H1 (cell line): Measurements from ENCODE around the gene DSCAM. TPM values are rescaled to one million over a fixed set of nuclear protein-coding genes. Genes with fewer than 3 reads are reported as not detected.

ENCODE experiments used
- CTCF ChIA-PET: fragments of 300-600 bp; sonication (Branson Sonifier 250); formaldehyde crosslinking; loops from one replicate; lab custom pipeline; 2021; ENCODE audit not compliant: partially characterized antibody; lab: Charles Lee
- POLR2A ChIA-PET: fragments of 300-600 bp; sonication (Branson Sonifier 250); formaldehyde crosslinking; loops from one replicate; lab custom pipeline; 2021; ENCODE audit warnings: inconsistent platforms; ENCODE audit not compliant: partially characterized antibody; lab: Charles Lee
- DNase-seq, 2 experiments: peaks; one replicate each; pipeline versions ENCODE4 v3.0.0 to v3.0.0-alpha.2; 2010 to 2022; ENCODE audit warnings: low spot score in 2 of 2, low read depth in 1 of 2, mixed read lengths in 1 of 2
- FAIRE-seq: peaks from 2 replicates; lab custom pipeline; 2011; peaks lifted over from hg19 to GRCh38; lab: Jason Lieb, UNC
- H2AFZ ChIP-seq: 2 replicates; pipeline ENCODE4 v1.8.1; 2012; ENCODE audit warnings: low read length, inconsistent platforms
- H2AK5ac ChIP-seq: 2 replicates; pipeline ENCODE4 v1.6.1; 2013; ENCODE audit warnings: low read depth, low read length
- H2BK120ac ChIP-seq: replicated peaks from 2 replicates; pipeline ENCODE3; 2013; ENCODE audit warnings: low read depth, low read length, inconsistent platforms
- H2BK12ac ChIP-seq: 2 replicates; pipeline ENCODE4 v1.6.1; 2013; ENCODE audit warnings: low read depth, low read length
- H2BK15ac ChIP-seq: 2 replicates; pipeline ENCODE4 v1.6.1; 2013; ENCODE audit warnings: low read length
- H2BK20ac ChIP-seq: 2 replicates; pipeline ENCODE4 v1.6.1; 2013; ENCODE audit warnings: low read length
- H2BK5ac ChIP-seq: 2 replicates; pipeline ENCODE4 v1.6.1; 2013; ENCODE audit warnings: low read depth, low read length
- H3K14ac ChIP-seq: 2 replicates; pipeline ENCODE4 v1.6.1; 2013; ENCODE audit warnings: inconsistent platforms; ENCODE audit not compliant: insufficient read length
- H3K18ac ChIP-seq: 2 replicates; pipeline ENCODE4 v1.6.1; 2013; ENCODE audit warnings: low read length; ENCODE audit errors: extremely low read depth
- H3K23ac ChIP-seq: 2 replicates; pipeline ENCODE4 v1.6.1; 2013; ENCODE audit warnings: inconsistent platforms; ENCODE audit not compliant: insufficient read length
- H3K23me2 ChIP-seq: 2 replicates; pipeline ENCODE4 v1.6.1; 2013; ENCODE audit warnings: low read depth, low read length
- H3K27ac ChIP-seq: 2 replicates; pipeline ENCODE4 v1.6.1; 2011; ENCODE audit warnings: low read depth, low read length, inconsistent platforms
- H3K27me3 ChIP-seq, 4 experiments: replicated peaks in 1 of 4; 1 replicate in 1 of 4; 2 replicates in 3 of 4; pipeline versions ENCODE4 v1.6.1 to v1.8.1; 2011 to 2013; ENCODE audit warnings: low read length in 3 of 4, mild to moderate bottlenecking in 3 of 4, inconsistent platforms in 2 of 4, mixed read lengths in 2 of 4, moderate library complexity in 1 of 4; ENCODE audit not compliant: control insufficient read depth in 3 of 4, insufficient read depth in 3 of 4; ENCODE audit errors: extremely low read depth in 1 of 4
- H3K36me3 ChIP-seq, 4 experiments: 2 replicates each; pipeline versions ENCODE4 v1.6.1 to v1.8.1; 2011 to 2013; ENCODE audit warnings: mild to moderate bottlenecking in 4 of 4, low read length in 3 of 4, moderate library complexity in 2 of 4, control low read depth in 1 of 4, inconsistent platforms in 1 of 4; ENCODE audit not compliant: insufficient read depth in 4 of 4, control insufficient read depth in 2 of 4
- H3K4ac ChIP-seq: replicated peaks from 2 replicates; pipeline ENCODE3; 2013; ENCODE audit warnings: low read length, low read depth, mixed read lengths, inconsistent platforms; ENCODE audit not compliant: insufficient read length
- H3K4me1 ChIP-seq, 4 experiments: replicated peaks in 1 of 4; 1 replicate in 1 of 4; 2 replicates in 3 of 4; pipeline versions ENCODE4 v1.6.1 to v1.8.1; 2011 to 2013; ENCODE audit warnings: low read length in 3 of 4, inconsistent platforms in 2 of 4, mixed read lengths in 1 of 4; ENCODE audit not compliant: insufficient read depth in 4 of 4, control insufficient read depth in 3 of 4
- H3K4me2 ChIP-seq, 2 experiments: 2 replicates each; pipeline versions ENCODE4 v1.6.1 to v1.8.1; 2011 to 2013; ENCODE audit warnings: low read depth in 2 of 2, low read length in 2 of 2, control low read depth in 1 of 2, inconsistent platforms in 1 of 2, mild to moderate bottlenecking in 1 of 2; ENCODE audit not compliant: insufficient read depth in 1 of 2
- H3K4me3 ChIP-seq, 4 experiments: fragments of 200-600, 300-600 bp in 1 of 4; sonication (generic), shearing (Covaris generic), sonication (Bioruptor Twin) in 1 of 4; 2 replicates each; pipeline versions ENCODE4 v1.5.1 to v1.8.1; 2011 to 2016; ENCODE audit warnings: low read length in 4 of 4, low read depth in 3 of 4, control low read depth in 2 of 4, inconsistent platforms in 2 of 4, mild to moderate bottlenecking in 2 of 4, mixed read lengths in 1 of 4, moderate library complexity in 1 of 4; ENCODE audit not compliant: insufficient read depth in 2 of 4; ENCODE audit errors: extremely low read depth in 1 of 4
- H3K56ac ChIP-seq: replicated peaks from 2 replicates; pipeline ENCODE3; 2013; ENCODE audit warnings: low read depth, mild to moderate bottlenecking, mixed read lengths, low read length, inconsistent platforms; ENCODE audit not compliant: insufficient read length
- H3K79me1 ChIP-seq: 2 replicates; pipeline ENCODE4 v1.6.1; 2013; ENCODE audit warnings: low read depth, low read length, control low read depth
- H3K79me2 ChIP-seq, 2 experiments: 2 replicates each; pipeline versions ENCODE4 v1.6.1 to v1.8.1; 2012 to 2013; ENCODE audit warnings: low read length in 2 of 2, mild to moderate bottlenecking in 2 of 2, inconsistent platforms in 1 of 2; ENCODE audit not compliant: insufficient read depth in 2 of 2, control insufficient read depth in 1 of 2
- H3K9ac ChIP-seq, 4 experiments: replicated peaks in 1 of 4; 1 replicate in 1 of 4; 2 replicates in 3 of 4; pipeline versions ENCODE4 v1.6.1 to v1.8.1; 2011 to 2013; ENCODE audit warnings: low read depth in 3 of 4, low read length in 3 of 4, control low read depth in 2 of 4, mild to moderate bottlenecking in 2 of 4, moderate library complexity in 2 of 4, inconsistent platforms in 1 of 4; ENCODE audit errors: extremely low read depth in 1 of 4
- H3K9me3 ChIP-seq, 2 experiments: 2 replicates each; pipeline versions ENCODE4 v1.6.1 to v1.8.1; 2012 to 2013; ENCODE audit warnings: mild to moderate bottlenecking in 2 of 2, moderate library complexity in 2 of 2, control low read depth in 1 of 2, inconsistent platforms in 1 of 2, low read depth in 1 of 2, low read length in 1 of 2, mixed read lengths in 1 of 2; ENCODE audit not compliant: insufficient read depth in 2 of 2
- H4K20me1 ChIP-seq, 2 experiments: replicated peaks in 1 of 2; 2 replicates each; pipeline versions ENCODE3 to v1.8.1; 2011 to 2013; ENCODE audit warnings: inconsistent platforms in 2 of 2, low read length in 2 of 2, mild to moderate bottlenecking in 1 of 2; ENCODE audit not compliant: insufficient read depth in 2 of 2, control insufficient read depth in 1 of 2
- H4K5ac ChIP-seq: 2 replicates; pipeline ENCODE4 v1.6.1; 2013; ENCODE audit warnings: low read length, low read depth, mixed read lengths, inconsistent platforms; ENCODE audit not compliant: insufficient read length
- H4K8ac ChIP-seq: 2 replicates; pipeline ENCODE4 v1.8.0; 2013; ENCODE audit warnings: mild to moderate bottlenecking, moderate library complexity, low read length, inconsistent platforms; ENCODE audit not compliant: insufficient read depth; ENCODE audit errors: extremely low read depth
- H4K91ac ChIP-seq: replicated peaks from 2 replicates; pipeline ENCODE3; 2013; ENCODE audit warnings: low read length, mixed read lengths, inconsistent platforms; ENCODE audit not compliant: insufficient read length
- EZH2 ChIP-seq: fragments of 200-600 bp; sonication (generic); IDR thresholded peaks from 2 replicates; pipeline ENCODE4 v1.7.1; 2012; ENCODE audit warnings: low read depth, mild to moderate bottlenecking, moderate library complexity, low read length, inconsistent platforms; ENCODE audit not compliant: severe bottlenecking
- HDAC6 ChIP-seq: IDR thresholded peaks from one replicate; pipeline ENCODE4 v1.7.1; 2012; ENCODE audit warnings: low read depth, mild to moderate bottlenecking, inconsistent platforms, low read length, moderate library complexity
- NRF1 ChIP-seq: IDR thresholded peaks from 2 replicates; pipeline ENCODE4 v1.6.1; 2011; ENCODE audit warnings: mild to moderate bottlenecking, low read depth, low read length, improper control_type of control experiment
- POLR2A ChIP-seq, 2 experiments: IDR thresholded peaks; 1 replicate in 1 of 2; 2 replicates in 1 of 2; pipeline ENCODE4 v1.6.1; 2011; ENCODE audit warnings: low read depth in 2 of 2, low read length in 2 of 2, mild to moderate bottlenecking in 2 of 2; ENCODE audit errors: control extremely low read depth in 1 of 2
- SUZ12 ChIP-seq: fragments of 200-600 bp; sonication (generic); IDR thresholded peaks from 2 replicates; pipeline ENCODE4 v1.6.1; 2012; ENCODE audit warnings: mild to moderate bottlenecking, inconsistent platforms, low read length, moderate library complexity, mixed read lengths
- WGBS, 2 experiments: shearing (Covaris generic) in 1 of 2; methylation state at CpG; one replicate each; pipeline versions ENCODE4 v1.1.6 to v1.1.7; 2013 to 2015; ENCODE audit warnings: low lambda C conversion rate in 2 of 2, mixed read lengths in 2 of 2, inconsistent platforms in 1 of 2, low coverage in 1 of 2, missing lambda C conversion rate in 1 of 2; ENCODE audit not compliant: insufficient replicate concordance in 2 of 2, insufficient coverage in 1 of 2, insufficient read length in 1 of 2; ENCODE audit errors: extremely low coverage in 1 of 2, missing lambda C conversion rate in 1 of 2; 5-methylcytosine and 5-hydroxymethylcytosine counted together
- polyA plus RNA-seq, 7 experiments: library from polyadenylated mRNA; depleted of rRNA in 3 of 7; stranded (reverse) in 5 of 7; unstranded in 2 of 7; fragments of >200 nt in 5 of 7; fragments of 200-250 nt in 2 of 7; gene quantifications; 1 replicate in 5 of 7; 2 replicates in 1 of 7; 4 replicates in 1 of 7; pipeline versions ENCODE4 v1.2.1 to v1.2.3, GENCODE V29; 2011 to 2013; ENCODE audit warnings: missing spikeins in 2 of 7, mixed read lengths in 2 of 7
- total RNA-seq: library from RNA; stranded (reverse); fragmentation: NEBNext Ultra II Directional; extraction: Animal tissue kit (Norgen Biotek cat#: 25700); gene quantifications from 2 replicates; pipeline ENCODE4 v1.2.1, GENCODE V29; 2021
- TF ChIP-seq, protein P1 (sequence below): IDR thresholded peaks from 2 replicates; pipeline ENCODE4 v1.6.1; 2012; ENCODE audit warnings: low read length, inconsistent platforms
- TF ChIP-seq, protein P2 (sequence below): IDR thresholded peaks from 2 replicates; pipeline ENCODE4 v1.6.1; 2012; ENCODE audit warnings: inconsistent platforms

DSCAM gene
- total and polyA plus RNA-seq, 2 of the 8 experiments (the other 6 are each of a cell fraction or from before 2014, with no cell fraction given): 0.02 to 0.15 TPM

DNA sequence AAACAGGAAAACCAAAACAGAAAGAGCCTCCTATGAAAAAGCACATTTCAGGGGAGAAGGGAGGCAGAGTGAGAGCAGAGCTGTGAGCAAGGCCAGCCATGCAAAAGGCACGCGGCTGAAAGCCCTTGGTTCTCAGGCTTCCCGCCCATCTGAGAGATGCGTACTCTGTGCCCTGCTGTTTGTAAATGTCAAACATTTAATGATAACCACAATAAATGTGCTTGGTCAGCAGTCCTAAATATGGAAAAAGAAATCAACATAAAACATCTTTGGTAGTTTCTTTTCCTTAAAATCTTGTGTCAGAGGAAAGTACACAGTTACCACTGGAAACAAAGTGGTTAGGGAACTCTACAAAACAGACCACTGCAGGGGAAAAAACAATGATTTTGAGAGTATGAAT, 283.1 kb downstream of the DSCAM start:
- FAIRE-seq: no peak

More for the DNA sequence above, 283.1 kb downstream of the DSCAM start:
- H3K4me3 ChIP-seq: no peak overlapping the region
- no peaks in the 10 kb centered on the region for H3K9me3 ChIP-seq
- no peaks in the 10 kb centered on the region for H4K20me1 ChIP-seq
- WGBS, 2 experiments: 94% methylated on average over 4 of the region's 4 CpGs; no CpG with 5 or more reads in 1 of the 2 experiments
- H4K5ac ChIP-seq: no peak overlapping the region
- no peak overlapping the region for H3K9ac ChIP-seq
- H3K56ac ChIP-seq: no peak overlapping the region
- no peaks in the 10 kb centered on the region for H3K36me3 ChIP-seq
- H3K79me1 ChIP-seq: no peaks in the 10 kb centered on the region
- no peaks in the 10 kb centered on the region for H3K23me2 ChIP-seq
- no peak overlapping the region for H3K4me2 ChIP-seq
- TF ChIP-seq, protein P1, sequence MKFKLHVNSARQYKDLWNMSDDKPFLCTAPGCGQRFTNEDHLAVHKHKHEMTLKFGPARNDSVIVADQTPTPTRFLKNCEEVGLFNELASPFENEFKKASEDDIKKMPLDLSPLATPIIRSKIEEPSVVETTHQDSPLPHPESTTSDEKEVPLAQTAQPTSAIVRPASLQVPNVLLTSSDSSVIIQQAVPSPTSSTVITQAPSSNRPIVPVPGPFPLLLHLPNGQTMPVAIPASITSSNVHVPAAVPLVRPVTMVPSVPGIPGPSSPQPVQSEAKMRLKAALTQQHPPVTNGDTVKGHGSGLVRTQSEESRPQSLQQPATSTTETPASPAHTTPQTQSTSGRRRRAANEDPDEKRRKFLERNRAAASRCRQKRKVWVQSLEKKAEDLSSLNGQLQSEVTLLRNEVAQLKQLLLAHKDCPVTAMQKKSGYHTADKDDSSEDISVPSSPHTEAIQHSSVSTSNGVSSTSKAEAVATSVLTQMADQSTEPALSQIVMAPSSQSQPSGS: no peak
- TF ChIP-seq POLR2A (IDR thresholded peaks at IDR 0.05; ENCODE audit: control extremely low read depth in 1 of 2, low read depth in 2 of 2, low read length in 2 of 2) (no peak), SUZ12 (no peak), EZH2 (no peak), HDAC6 (no peak), NRF1 (no peak)
- TF ChIP-seq, protein P2, sequence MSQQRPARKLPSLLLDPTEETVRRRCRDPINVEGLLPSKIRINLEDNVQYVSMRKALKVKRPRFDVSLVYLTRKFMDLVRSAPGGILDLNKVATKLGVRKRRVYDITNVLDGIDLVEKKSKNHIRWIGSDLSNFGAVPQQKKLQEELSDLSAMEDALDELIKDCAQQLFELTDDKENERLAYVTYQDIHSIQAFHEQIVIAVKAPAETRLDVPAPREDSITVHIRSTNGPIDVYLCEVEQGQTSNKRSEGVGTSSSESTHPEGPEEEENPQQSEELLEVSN: peak; percentile 41
- no peak overlapping the region for H3K4ac ChIP-seq
- no peak overlapping the region for H2BK20ac ChIP-seq
- no peak overlapping the region for H2AK5ac ChIP-seq
- no peak overlapping the region for H2BK120ac ChIP-seq
- H3K27me3 ChIP-seq: no peaks in the 10 kb centered on the region
- ChIA-PET CTCF (no interaction called here), POLR2A (no interaction called here)
- DNase-seq: no peak
- H3K14ac ChIP-seq: no peak overlapping the region
- no peak overlapping the region for H2BK5ac ChIP-seq
- H4K8ac ChIP-seq: no peak overlapping the region
- H3K79me2 ChIP-seq: no peaks in the 10 kb centered on the region
- H2BK15ac ChIP-seq: no peak overlapping the region
- H2AFZ ChIP-seq: no peak overlapping the region
- H3K4me1 ChIP-seq: no peaks in the 10 kb centered on the region
- no peak overlapping the region for H3K27ac ChIP-seq
- H2BK12ac ChIP-seq: no peak overlapping the region
- no peak overlapping the region for H4K91ac ChIP-seq
- H3K18ac ChIP-seq: no peak overlapping the region
- H3K23ac ChIP-seq: no peak overlapping the region
